ENCODE measurements around the gene FOXA3.
A peak's percentile ranks its signal among the peaks of the same experiment; 100 is the strongest.

Gene FOXA3

GRCh38 chr19:45872095-45872919 is 8.2 kb downstream of the FOXA3 start:
- DNase-seq: no peak

DNA sequence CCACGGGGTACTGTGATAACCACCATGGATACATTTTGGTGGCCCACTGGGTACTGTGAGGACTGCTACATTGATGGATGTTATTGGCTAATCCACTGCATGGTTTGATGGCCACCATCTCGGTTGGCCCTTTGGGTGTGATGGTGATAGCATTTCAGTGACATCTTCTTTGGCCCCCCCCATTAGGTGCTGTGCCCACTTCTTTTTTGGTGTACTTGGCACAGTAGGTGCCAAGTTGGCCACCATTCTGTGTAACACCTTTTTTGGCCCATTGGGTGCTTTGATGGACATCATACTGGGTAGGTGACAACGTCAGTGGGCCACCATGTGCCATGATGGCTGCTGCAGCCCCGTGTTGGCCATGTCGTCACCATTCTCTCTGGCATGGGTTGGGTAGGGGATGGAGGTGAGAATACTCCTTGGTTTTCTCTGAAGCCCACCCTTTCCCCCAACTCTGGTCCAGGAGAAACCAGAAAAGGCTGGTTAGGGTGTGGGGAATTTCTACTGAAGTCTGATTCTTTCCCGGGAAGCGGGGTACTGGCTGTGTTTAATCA is 9.2 kb downstream of the FOXA3 start:
- no peak for DNase-seq

DNA sequence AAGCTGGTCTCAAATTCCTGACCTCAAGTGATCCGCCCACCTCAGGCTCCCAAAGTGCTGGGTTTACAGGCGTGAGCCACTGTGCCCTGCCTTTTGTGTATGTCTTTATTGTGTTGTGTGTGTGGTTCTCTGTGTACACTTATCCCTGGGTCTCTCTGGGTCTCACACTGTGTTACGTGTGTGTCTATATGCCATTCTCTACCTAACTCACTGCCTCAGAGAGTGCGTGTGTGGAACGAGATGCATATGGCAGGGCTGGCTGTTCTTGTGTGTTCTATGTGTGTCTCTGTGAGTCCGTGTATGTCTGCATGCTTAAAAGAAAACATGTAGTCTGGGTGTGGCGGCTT is 10.5 kb downstream of the FOXA3 start:
- no peak for DNase-seq

- DNase-seq: no peak
Measured at GRCh38 chr19:45876161-45876410, 12.0 kb downstream of the FOXA3 start.

DNA sequence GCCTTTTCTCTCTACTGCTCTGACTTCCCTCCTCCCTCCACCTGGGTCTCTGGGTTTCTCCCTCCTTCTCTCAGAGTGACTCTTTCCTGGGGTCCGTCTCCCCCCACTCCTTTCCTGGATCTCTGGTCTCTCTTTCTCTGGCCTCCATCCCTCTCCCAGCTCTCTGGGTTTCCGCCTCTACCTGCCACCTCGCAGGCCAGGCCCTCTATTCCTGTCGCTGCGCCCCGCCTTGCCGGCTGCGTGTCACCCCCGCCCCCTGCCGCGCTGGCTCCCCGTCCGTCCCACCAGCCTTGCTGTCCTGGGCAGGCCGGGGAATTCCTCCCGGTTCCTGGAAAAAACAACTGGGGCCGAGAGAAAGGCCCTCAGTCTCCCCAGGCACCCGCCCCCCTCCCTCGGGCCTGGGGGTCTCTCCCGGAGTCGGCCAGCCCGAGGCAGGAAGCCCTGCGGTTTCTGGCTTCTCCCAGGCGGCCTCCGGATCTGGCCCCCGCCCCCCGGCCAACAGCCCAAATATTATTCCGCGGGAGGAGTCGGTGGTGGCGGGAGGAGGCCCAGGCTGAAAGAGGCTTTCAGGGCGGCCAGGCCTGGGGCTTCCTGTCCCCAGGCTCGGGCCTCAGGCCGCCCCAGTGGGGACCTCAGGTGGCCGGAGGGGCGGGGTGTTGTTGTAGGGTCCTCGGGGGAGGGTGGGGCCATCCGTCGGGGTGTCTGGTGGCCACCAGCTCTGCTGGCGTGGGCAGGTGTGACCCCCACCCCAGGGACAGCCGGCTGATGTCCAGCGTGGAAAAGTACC is 12.5 kb downstream of the FOXA3 start:
- DNase-seq: no peak

- DNase-seq: no peak
Measured at GRCh38 chr19:45878043-45878794, 14.1 kb downstream of the FOXA3 start.

DNA sequence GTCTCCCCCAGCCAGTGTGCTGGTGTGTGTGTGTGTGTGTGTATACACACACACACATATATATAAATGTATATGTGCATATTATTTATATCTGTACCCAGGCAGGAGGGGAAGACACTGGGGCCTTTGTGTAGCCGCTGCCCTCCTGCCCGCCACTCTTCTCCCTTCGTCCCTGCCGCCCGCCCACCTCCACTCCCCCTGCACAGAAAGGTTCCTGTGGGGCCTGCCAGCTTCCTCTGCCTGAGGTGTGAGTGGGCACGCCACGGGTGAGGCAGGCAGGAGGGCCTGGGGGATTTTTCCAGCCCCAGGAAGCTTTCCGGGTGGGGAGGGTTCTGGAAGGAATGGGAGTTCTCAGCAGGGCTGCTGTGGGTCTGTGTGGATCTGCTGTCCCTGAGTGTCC is 14.9 kb downstream of the FOXA3 start:
- no peak for DNase-seq

DNA sequence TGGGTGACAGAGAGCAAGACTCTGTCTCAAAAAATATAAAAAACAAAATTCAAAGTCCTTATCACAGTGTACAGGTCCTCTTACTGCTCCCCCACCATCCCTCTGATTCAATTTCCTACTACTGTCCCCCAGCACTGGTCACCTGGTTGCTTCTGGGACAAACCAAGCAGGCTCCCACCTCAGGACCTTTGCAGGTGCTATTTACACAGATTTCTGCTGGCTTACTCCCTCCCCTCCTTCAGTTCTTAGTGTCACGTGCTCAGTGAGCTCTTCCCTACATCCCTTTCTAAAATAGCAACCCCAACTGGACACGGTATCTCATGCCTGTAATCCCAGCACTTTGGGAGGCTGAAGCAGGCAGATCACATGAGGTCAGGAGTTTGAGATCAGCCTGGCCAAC is 15.8 kb downstream of the FOXA3 start:
- DNase-seq: no peak

DNA sequence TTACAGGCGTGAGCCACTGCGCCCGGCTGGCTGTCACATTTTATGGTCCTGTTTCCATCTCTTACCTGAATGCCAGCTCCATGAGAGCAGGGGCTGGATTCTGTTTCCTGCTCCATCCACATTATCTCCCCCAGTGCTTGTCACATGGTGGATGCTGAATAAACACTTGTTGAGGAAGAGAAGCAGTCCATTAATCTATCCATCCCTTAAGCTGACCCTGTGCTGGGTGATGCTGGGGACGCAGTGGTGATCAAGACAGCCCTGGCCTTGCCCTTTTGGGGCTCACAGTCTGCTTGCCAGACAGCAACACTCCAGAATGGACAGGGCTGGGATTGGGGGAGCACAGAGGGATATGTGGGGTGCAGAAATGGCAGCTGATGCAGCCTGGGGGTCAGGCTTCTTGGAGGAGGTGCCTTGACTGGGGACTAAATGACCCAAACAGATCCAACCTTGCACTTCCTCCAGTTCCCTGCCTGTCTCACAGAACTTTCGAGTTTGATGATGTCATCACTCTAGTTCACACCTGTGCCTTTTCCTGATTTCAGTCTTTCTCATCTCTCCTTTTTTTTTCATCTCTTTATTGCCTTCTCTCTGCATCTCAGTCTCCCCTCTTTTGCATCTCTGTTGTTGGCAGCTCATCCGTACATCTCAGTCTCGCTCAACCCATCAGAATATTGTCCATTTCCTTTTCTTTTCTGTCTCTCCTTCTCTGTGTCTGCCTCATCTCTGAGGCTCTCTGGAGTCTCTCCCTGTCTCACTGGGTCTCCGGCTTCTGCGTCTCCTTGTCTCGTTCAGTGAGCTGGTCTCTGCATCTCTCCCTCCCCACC is 17.2 kb downstream of the FOXA3 start:
- DNase-seq: no peak

- DNase-seq: no peak
Measured at GRCh38 chr19:45881909-45882528, 17.9 kb downstream of the FOXA3 start.

GRCh38 chr19:45882652-45883585 is 18.8 kb downstream of the FOXA3 start:
- DNase-seq: peak in 38 of 56 donors; percentile 4 to 73 (median 22)

DNA sequence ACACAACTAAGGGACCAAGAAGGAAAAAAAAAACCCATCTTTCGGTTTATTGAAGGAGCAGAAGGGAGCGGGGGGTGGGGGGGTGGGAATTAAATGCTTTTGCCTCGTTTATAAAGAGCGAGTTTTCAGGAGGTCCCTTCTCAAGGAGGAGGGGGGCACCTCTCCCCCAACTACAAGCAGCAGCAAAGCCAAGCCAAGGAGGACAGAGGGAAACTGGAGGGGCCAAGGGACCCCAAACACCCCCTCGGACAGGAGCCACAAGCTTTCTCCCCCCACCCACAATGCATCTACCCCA is 19.4 kb downstream of the FOXA3 start:
- no peak for DNase-seq

- no peak for DNase-seq
Measured at GRCh38 chr19:45883881-45884681, 20.0 kb downstream of the FOXA3 start.

DNA sequence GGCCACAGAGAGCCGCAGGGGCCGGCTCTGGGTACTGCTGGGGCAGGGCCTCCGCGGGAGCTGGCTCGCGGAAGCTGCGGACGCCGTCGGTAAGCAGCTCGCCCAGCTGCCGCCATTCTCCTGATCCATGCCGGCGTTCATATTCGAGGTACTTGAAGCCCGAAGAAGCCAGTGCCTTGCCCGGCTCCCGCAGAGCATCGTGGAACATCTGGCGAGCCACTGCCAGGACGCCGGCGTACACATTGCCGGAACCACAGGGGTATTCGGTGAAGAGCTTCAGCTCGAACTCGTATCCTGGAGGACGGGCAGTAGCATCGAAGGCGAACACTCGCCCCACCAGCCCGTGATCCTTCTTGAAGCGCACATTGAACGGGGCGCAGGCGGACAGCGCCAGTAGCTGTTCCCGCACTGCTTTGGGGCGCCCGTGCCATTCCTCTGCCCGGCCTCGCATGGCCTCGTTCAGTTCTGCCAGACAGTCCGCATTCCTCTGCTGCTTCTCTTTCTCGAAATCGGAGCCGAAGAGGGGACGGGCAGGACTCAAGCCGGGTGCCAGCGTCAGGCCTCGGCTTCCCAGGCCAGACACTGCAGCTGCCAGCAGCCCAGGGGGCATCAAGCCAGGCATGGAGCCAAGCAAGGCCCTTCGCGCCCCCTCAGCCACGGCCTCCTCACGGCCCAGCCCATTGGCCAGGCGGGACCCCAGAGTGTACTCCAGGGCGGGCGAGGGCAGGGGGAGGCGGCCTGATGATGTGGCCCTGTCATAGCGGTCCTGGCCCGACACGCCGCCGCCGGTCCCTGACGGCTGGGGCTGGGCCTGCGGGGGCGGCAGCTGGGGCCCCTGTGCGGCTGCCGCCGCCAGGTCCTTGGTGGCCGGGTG is 20.8 kb downstream of the FOXA3 start:
- DNase-seq: peak in 2 of 56 donors; percentile 6 to 15

DNA sequence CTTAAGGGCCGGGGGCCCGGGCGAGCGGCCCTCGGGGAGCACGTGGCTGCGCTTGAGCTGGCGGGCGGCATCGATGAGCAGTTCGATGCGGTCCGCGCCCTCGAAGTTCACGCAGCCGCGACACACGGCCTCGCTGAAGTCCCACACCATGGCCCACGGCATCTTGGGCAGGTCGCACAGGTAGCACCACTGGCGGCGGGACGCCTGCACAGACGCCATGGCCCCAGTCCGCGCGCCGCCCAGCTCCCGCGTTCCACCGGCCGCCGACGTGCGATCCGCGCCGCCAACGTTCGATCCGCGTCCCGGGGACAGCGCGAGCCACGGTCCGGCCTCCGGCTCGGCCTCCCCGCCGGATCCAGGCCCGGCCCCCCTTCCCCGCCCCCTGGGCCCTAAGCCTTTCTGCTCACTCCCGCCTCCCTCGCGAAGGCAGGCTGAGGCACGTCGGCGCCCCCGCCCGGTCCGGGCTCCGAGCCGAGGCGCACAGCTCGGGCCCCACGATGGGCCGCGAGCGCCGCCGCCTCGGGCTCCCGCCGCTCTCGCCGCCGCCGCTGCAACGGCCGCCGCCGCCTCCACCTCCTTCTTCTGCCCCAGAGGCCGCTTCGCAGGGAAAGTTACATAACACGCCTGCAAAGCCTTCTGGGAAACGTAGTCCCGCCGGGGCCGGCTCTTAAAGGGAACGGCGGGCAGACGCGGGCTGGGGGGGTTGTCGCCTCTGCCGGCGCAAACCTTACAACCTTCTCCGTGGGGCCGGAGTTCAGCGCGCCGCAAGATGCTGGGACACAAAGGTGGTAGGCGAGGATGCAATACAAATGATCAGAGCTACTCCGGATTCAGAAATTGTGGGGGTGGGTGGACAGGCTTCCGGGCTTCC is 21.7 kb downstream of the FOXA3 start, which contains the start of gene IRF2BP1:
TSS of gene IRF2BP1 (minus strand) at position 586 of the 871 bp plus-strand sequence. CDS start at position 219, 367 bp downstream.
- peak; percentile 46 to 94 (median 86) for DNase-seq

GRCh38 chr19:45886427-45887199 is 22.5 kb downstream of the FOXA3 start:
- DNase-seq: peak; percentile 31 to 93 (median 84)

Data from amygdala (tissue), 56 donors.